HEK293T (cell line): ENCODE data around the gene L3MBTL1.

ENCODE experiments used
- ARNT ChIP-seq: fragments of 450-650 bp; IDR thresholded peaks from 2 replicates; pipeline ENCODE4 v1.6.1; 2017; ENCODE audit warnings: mild to moderate bottlenecking
- BHLHE40 ChIP-seq: fragments of 450-650 bp; IDR thresholded peaks from 2 replicates; pipeline ENCODE4 v1.6.1; 2016; ENCODE audit warnings: mild to moderate bottlenecking, moderate library complexity, borderline replicate concordance
- ELF4 ChIP-seq: fragments of 450-650 bp; IDR thresholded peaks from 2 replicates; pipeline ENCODE4 v1.6.1; 2017; ENCODE audit warnings: antibody characterized with exemption
- FOXK2 ChIP-seq: fragments of 450-650 bp; IDR thresholded peaks from 2 replicates; pipeline ENCODE4 v1.6.1; 2016; ENCODE audit warnings: mild to moderate bottlenecking
- L3MBTL2 ChIP-seq: fragments of 450-650 bp; conservative IDR thresholded peaks from 2 replicates; pipeline ENCODE4 v1.6.1; 2016; ENCODE audit warnings: mild to moderate bottlenecking
- NFRKB ChIP-seq: fragments of 450-650 bp; IDR thresholded peaks from 2 replicates; pipeline ENCODE4 v1.6.1; 2016; ENCODE audit warnings: mild to moderate bottlenecking, moderate library complexity
- PKNOX1 ChIP-seq: fragments of 450-650 bp; IDR thresholded peaks from 2 replicates; pipeline ENCODE4 v1.6.1; 2016
- SP1 ChIP-seq: fragments of 450-650 bp; IDR thresholded peaks from 2 replicates; pipeline ENCODE4 v1.6.1; 2017
- TARDBP ChIP-seq: fragments of 450-650 bp; IDR thresholded peaks from 2 replicates; pipeline ENCODE4 v1.6.1; 2016

GRCh38 chr20:43472671-43473380 lies 34.7 kb upstream of the L3MBTL1 start:
- TF ChIP-seq BHLHE40 (no peak), TARDBP (no peak), ELF4 (no peak), SP1 (no peak), ARNT (no peak), NFRKB (no peak), L3MBTL2 (no peak), FOXK2 (no peak), PKNOX1 (no peak)
